OCI-LY3 (cell line): ENCODE data around the gene SGSH.

Experiments
- H2AFZ ChIP-seq: fragments of 200-600, 300-600 bp; shearing (Covaris generic); 2 replicates; pipeline ENCODE4 v1.6.0; 2014; ENCODE audit warnings: antibody characterized with exemption, low read depth, low read length
- H3K27ac ChIP-seq: fragments of 200-600, 300-600 bp; sonication (generic); 2 replicates; pipeline ENCODE4 v1.5.1; 2014; ENCODE audit warnings: mild to moderate bottlenecking, low read length, moderate library complexity, mixed read lengths
- H3K27me3 ChIP-seq: fragments of 200-600, 300-600 bp; sonication (generic); 2 replicates; pipeline ENCODE4 v1.6.1; 2014; ENCODE audit warnings: low read depth, low read length, mixed read lengths
- H3K36me3 ChIP-seq: fragments of 200-600, 300-600 bp; sonication (generic); replicated peaks from 2 replicates; pipeline ENCODE3; 2014; ENCODE audit warnings: low read depth, low read length, mixed read lengths
- H3K4me1 ChIP-seq: fragments of 300-600, 200-600 bp; sonication (generic); 2 replicates; pipeline ENCODE4 v1.6.1; 2014; ENCODE audit warnings: low read length, mixed read lengths
- H3K4me2 ChIP-seq: fragments of 200-600, 300-600 bp; sonication (generic); 2 replicates; pipeline ENCODE4 v1.6.1; 2014; ENCODE audit warnings: low read length, mixed read lengths
- H3K4me3 ChIP-seq: fragments of 300-600, 200-600 bp; sonication (generic); 2 replicates; pipeline ENCODE4 v1.5.1; 2014; ENCODE audit warnings: antibody characterized with exemption, mild to moderate bottlenecking, low read length, moderate library complexity
- H3K79me2 ChIP-seq: fragments of 300-600, 200-600 bp; shearing (Covaris generic); 2 replicates; pipeline ENCODE4 v1.6.1; 2014; ENCODE audit warnings: mild to moderate bottlenecking, low read length, mixed read lengths
- H3K9ac ChIP-seq: fragments of 300-600, 200-600 bp; shearing (Covaris generic); 2 replicates; pipeline ENCODE4 v1.6.0; 2014; ENCODE audit warnings: mild to moderate bottlenecking, low read length, moderate library complexity
- H3K9me3 ChIP-seq: fragments of 200-600, 300-600 bp; shearing (Covaris generic); 2 replicates; pipeline ENCODE4 v1.6.1; 2014; ENCODE audit warnings: low read length, mixed read lengths; ENCODE audit not compliant: insufficient read depth
- H4K20me1 ChIP-seq: fragments of 200-600, 300-600 bp; sonication (generic); 2 replicates; pipeline ENCODE4 v1.6.1; 2016; ENCODE audit warnings: low read length, mixed read lengths; ENCODE audit not compliant: insufficient read depth
- EZH2phosphoT487 ChIP-seq: fragments of 200-600 bp; shearing (Covaris generic); IDR thresholded peaks from 2 replicates; pipeline ENCODE4 v1.6.1; 2018; ENCODE audit warnings: antibody characterized with exemption, mixed run types, low read depth
- TF ChIP-seq, protein P1 (sequence below): fragments of 200-600, 300-600 bp; sonication (generic); IDR thresholded peaks from 2 replicates; pipeline ENCODE4 v1.5.1; 2014; ENCODE audit warnings: antibody characterized with exemption, low read length, low read depth

The SGSH gene

DNA sequence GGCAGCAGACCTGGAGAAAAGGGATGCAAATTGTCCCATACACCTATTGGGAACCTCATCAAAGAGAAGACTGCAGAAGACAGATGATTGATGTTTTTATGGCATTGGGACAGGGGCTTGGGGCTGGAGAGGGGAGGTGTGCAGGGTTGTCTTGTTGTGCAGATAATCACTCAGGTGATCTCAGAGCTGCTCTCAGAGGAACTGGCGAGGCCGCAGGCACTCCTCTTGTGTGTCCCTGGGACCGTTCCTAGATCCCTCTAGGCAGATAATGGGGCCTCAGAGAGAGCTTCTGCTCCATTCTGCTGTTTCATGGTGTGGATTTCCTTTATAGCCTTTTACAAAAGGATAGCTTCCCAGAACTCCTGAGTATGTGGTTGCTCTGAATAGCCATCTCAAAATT lies 42.2 kb upstream of the SGSH start:
- no peaks in the 10 kb centered on the region for H3K9me3 ChIP-seq
- H3K27ac ChIP-seq = peak overlapping the region; percentile 92
- peak overlapping the region; percentile 97 for H3K4me2 ChIP-seq
- H2AFZ ChIP-seq = no peak overlapping the region
- H3K27me3 ChIP-seq = no peaks in the 10 kb centered on the region
- H4K20me1 ChIP-seq = peaks cover 29% of the 10 kb centered on the region
- H3K79me2 ChIP-seq = peaks cover 64% of the 10 kb centered on the region
- TF ChIP-seq, protein P1, sequence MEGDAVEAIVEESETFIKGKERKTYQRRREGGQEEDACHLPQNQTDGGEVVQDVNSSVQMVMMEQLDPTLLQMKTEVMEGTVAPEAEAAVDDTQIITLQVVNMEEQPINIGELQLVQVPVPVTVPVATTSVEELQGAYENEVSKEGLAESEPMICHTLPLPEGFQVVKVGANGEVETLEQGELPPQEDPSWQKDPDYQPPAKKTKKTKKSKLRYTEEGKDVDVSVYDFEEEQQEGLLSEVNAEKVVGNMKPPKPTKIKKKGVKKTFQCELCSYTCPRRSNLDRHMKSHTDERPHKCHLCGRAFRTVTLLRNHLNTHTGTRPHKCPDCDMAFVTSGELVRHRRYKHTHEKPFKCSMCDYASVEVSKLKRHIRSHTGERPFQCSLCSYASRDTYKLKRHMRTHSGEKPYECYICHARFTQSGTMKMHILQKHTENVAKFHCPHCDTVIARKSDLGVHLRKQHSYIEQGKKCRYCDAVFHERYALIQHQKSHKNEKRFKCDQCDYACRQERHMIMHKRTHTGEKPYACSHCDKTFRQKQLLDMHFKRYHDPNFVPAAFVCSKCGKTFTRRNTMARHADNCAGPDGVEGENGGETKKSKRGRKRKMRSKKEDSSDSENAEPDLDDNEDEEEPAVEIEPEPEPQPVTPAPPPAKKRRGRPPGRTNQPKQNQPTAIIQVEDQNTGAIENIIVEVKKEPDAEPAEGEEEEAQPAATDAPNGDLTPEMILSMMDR = no peak
- TF ChIP-seq EZH2phosphoT487 = no peak
- H3K4me1 ChIP-seq = peaks cover 60% of the 10 kb centered on the region
- H3K9ac ChIP-seq = peak overlapping the region; percentile 97
- H3K36me3 ChIP-seq = peaks cover 33% of the 10 kb centered on the region
- peak overlapping the region; percentile 93 for H3K4me3 ChIP-seq

DNA sequence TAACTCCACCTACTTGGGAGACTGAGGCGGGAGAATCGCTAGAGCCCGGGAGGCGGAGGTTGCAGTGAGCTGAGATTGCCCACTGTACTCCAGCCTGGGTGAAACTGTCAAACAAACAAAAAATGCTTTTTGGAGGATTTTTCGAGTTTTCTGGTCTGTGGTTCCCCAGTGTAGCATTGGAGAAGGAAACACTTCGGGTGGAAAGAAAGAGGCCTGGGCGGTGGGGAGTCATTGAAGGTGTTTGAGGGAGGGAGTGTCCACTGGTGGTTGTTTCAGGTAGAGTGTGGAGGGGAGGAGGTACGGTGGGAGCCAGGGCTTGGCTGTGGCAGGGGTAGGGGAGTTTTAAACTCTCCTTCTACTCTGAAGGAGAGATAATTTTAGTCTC lies 41.8 kb upstream of the SGSH start:
- Histone ChIP-seq H3K27me3 (no peaks in the 10 kb centered on the region), H3K36me3 (peaks cover 31% of the 10 kb centered on the region), H3K9me3 (no peaks in the 10 kb centered on the region), H2AFZ (no peak overlapping the region), H4K20me1 (peaks cover 28% of the 10 kb centered on the region), H3K4me2 (peak overlapping the region; percentile 97), H3K79me2 (peaks cover 61% of the 10 kb centered on the region), H3K4me1 (peaks cover 64% of the 10 kb centered on the region), H3K4me3 (peak overlapping the region; percentile 93), H3K9ac (peak overlapping the region; percentile 97), H3K27ac (peak overlapping the region; percentile 92)
- TF ChIP-seq, protein P1 = no peak
- no peak for TF ChIP-seq EZH2phosphoT487

DNA sequence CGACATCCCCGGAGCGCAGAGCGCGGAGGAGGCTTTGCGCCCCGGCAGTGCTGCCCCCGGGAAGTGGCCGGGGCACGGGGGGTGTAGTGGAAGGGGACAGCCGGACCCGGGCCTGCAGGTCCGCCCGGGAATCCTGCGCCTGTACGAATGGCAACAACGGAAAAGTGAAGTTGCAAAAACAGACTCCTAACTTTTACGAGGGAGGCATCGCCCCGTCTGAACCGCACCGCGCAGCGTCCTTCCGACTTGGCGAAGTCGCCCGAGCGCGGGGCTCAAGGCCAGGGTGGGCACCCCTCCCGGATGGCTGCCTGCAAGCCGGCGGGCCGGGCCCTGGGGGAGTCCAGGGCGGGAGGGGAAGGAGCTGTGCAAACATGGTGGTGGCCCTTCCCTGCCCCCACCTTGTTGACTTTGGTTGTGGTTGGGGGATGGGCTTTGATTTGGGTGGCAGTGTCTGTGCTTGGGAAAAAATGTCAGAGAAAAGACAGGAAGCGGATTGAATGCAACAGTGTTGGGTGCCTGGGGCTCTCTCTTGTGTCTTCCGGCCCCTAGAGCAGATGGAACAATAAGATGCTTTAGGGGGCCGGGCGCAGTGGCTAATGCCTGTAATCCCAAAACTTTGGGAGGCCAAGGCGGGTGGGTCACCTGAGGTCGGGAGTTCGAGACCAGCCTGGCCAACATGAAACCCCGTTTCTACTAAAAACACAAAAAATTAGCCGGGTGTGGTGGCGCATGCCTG lies 41.2 kb upstream of the SGSH start:
- H3K4me1 ChIP-seq = peaks cover 69% of the 10 kb centered on the region
- H3K9ac ChIP-seq = peak overlapping the region; percentile 97
- H3K79me2 ChIP-seq = peaks cover 56% of the 10 kb centered on the region
- H3K27ac ChIP-seq = peak overlapping the region; percentile 92
- H3K4me3 ChIP-seq = peak overlapping the region; percentile 93
- TF ChIP-seq, protein P1 = no peak
- TF ChIP-seq EZH2phosphoT487 = no peak
- H4K20me1 ChIP-seq = peaks cover 22% of the 10 kb centered on the region
- no peaks in the 10 kb centered on the region for H3K9me3 ChIP-seq
- H3K27me3 ChIP-seq = no peaks in the 10 kb centered on the region
- H3K4me2 ChIP-seq = peak overlapping the region; percentile 97
- H3K36me3 ChIP-seq = peaks cover 28% of the 10 kb centered on the region
- no peak overlapping the region for H2AFZ ChIP-seq

DNA sequence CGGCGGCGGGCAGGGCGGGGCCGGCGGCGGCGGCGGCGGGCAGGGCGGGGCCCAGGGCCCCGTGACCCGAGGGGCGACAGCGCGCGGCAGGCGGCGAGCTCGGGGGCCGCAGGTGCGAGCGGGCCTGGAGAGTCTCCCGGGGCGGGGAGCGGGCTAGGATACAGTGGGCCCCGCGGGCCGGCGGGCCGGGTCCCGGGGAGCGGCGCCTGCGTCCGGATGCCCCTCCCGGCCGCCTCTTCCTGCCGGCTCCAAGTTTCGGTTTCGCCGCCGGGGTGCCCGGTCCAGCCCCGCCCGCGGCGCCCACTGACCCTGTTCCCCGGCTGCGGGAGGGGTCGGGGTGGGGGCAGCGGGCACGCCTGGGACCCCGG lies 40.6 kb upstream of the SGSH start, which contains the start of gene RNF213:
Gene RNF213 (plus strand): TSS at position 62 of the 368 bp plus-strand sequence. CDS start 2,830 bp downstream, outside the sequence.
- Histone ChIP-seq H4K20me1 (peaks cover 17% of the 10 kb centered on the region), H3K9ac (peak within 1 kb of the TSS; percentile 97), H3K4me3 (peak within 1 kb of the TSS; percentile 93), H3K27ac (peak within 1 kb of the TSS; percentile 100), H3K79me2 (peaks cover 50% of the 10 kb centered on the region), H3K36me3 (peaks cover 22% of the 10 kb centered on the region), H2AFZ (no peak within 1 kb of the TSS), H3K27me3 (no peaks in the 10 kb centered on the region), H3K4me1 (peaks cover 71% of the 10 kb centered on the region), H3K9me3 (no peaks in the 10 kb centered on the region), H3K4me2 (peak within 1 kb of the TSS; percentile 97)
- TF ChIP-seq, protein P1 = no peak
- TF ChIP-seq EZH2phosphoT487 = no peak
